Astrocyte of the cerebellum (primary cell): Measurements from ENCODE around the gene ELL.

Experiments used
- DNase-seq: peaks from one replicate; pipeline ENCODE4 v3.0.0-alpha.2; 2011; ENCODE audit warnings: low read depth
- H3K4me3 ChIP-seq: 2 replicates; pipeline ENCODE4 v1.5.1; 2011; ENCODE audit warnings: mild to moderate bottlenecking, low read depth, low read length, moderate library complexity
- in situ Hi-C: cut with HindIII; loops from 2 replicates; pipeline ENCODE4 v1.10.0; 2017; ENCODE audit warnings: low sequenced_read_pairs
- TF ChIP-seq, protein P1 (sequence below): IDR thresholded peaks from 2 replicates; pipeline ENCODE4 v1.5.1; 2012; ENCODE audit warnings: low read length, low read depth, moderate library complexity, mild to moderate bottlenecking; ENCODE audit errors: missing control alignments

Gene ELL

DNA sequence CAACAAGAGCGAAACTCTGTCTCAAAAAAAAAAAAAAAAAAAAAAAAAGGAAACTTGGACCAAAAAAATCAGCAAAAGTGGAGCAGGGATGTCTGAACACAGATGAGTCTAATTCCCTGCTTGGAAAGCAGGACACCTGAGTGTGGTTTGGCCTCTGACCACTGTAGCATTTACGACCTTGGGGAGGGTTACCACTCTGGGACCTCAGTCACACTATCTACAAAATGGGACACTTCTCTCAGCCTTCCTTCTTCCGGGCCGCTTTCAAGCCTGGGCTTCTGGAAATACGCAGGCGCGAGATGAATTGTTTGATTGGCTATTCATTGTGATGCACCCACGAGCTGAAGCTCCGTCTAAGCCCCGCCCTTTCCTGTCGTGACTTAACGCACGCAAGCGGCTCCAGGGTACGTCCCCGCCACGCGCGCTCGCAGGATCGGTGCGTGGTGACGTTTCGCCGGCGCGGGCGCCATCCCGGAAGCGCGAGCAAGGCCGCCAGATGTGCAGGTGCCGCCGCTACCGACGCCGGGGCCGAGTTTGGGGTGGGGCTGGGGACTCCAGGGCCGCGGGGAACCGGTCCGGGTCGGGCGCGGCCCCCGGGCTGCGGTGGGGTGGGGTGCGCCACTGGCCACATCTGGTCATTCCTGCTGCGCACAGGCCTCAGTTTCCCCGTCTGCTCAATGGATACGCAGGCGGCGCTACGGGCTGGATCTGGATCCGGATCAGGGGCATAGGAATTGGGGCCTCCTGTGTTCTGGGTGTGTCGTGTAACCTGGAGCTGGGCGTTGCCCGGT, 35.7 kb upstream of the ELL start, which contains the start of gene KXD1:
TSS of gene KXD1 (plus strand) at position 460 of the 791 bp plus-strand sequence. CDS start 4,187 bp downstream, outside the sequence.
- DNase-seq: peak; percentile 96
- H3K4me3 ChIP-seq: peak within 1 kb of the TSS; percentile 83
- TF ChIP-seq, protein P1, sequence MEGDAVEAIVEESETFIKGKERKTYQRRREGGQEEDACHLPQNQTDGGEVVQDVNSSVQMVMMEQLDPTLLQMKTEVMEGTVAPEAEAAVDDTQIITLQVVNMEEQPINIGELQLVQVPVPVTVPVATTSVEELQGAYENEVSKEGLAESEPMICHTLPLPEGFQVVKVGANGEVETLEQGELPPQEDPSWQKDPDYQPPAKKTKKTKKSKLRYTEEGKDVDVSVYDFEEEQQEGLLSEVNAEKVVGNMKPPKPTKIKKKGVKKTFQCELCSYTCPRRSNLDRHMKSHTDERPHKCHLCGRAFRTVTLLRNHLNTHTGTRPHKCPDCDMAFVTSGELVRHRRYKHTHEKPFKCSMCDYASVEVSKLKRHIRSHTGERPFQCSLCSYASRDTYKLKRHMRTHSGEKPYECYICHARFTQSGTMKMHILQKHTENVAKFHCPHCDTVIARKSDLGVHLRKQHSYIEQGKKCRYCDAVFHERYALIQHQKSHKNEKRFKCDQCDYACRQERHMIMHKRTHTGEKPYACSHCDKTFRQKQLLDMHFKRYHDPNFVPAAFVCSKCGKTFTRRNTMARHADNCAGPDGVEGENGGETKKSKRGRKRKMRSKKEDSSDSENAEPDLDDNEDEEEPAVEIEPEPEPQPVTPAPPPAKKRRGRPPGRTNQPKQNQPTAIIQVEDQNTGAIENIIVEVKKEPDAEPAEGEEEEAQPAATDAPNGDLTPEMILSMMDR: no peak
- in situ Hi-C loops: no loop called here

DNA sequence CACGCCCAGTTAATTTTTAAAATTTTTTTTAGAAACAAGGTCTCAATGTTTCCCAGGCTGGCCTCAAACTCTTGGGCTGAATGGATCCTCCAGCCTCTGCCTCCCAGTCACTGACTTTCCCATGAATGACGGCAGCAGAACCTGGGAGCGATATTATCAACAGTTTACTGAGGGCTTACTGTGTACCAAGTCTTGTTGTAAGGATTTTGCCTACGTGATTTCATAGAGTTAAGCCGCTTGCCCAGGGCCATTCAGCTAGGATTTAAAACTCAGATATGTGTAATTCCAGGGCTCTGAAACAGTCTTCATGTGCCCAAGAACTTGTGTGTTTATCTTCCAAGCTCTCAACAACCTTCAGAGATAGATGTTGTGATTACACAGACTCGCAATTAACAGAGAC, 29.8 kb upstream of the ELL start:
- in situ Hi-C loops: no loop called here
- no peak for DNase-seq
- TF ChIP-seq, protein P1: no peak
- no peak overlapping the region for H3K4me3 ChIP-seq

DNA sequence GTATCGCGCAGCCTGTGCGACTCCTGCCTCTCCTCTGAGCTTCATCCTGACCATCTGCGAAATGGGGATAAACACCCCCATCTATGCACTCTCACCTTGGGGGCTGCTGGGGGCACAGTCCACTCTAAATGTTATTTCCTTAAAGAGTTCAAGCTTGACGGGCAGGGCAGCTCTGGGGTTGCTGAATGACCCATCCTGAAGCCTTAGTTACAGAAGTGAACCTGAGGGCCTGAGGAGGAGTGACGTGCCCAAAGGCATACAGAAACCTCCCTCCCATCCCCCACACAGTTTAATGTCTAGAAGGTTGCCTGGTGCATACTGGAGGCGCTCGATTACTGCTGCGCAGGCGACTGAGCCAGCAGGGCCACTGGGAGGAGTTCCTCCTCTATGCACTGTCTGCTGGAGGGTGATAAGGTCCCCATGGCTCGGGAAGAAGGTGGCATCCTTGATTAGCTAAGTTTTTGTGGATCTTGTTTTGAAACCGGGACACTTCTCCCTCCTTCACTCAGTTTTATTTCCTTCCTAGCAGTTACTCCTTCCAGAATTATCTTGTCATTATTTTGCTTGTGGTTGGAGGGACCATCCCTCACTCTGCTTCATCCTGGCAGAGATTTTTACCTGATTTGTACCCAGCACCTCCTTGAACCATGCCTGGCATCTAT, 22.1 kb upstream of the ELL start:
- in situ Hi-C loops: no loop called here
- peak overlapping the region; percentile 30 for H3K4me3 ChIP-seq
- DNase-seq: no peak
- TF ChIP-seq, protein P1: no peak

DNA sequence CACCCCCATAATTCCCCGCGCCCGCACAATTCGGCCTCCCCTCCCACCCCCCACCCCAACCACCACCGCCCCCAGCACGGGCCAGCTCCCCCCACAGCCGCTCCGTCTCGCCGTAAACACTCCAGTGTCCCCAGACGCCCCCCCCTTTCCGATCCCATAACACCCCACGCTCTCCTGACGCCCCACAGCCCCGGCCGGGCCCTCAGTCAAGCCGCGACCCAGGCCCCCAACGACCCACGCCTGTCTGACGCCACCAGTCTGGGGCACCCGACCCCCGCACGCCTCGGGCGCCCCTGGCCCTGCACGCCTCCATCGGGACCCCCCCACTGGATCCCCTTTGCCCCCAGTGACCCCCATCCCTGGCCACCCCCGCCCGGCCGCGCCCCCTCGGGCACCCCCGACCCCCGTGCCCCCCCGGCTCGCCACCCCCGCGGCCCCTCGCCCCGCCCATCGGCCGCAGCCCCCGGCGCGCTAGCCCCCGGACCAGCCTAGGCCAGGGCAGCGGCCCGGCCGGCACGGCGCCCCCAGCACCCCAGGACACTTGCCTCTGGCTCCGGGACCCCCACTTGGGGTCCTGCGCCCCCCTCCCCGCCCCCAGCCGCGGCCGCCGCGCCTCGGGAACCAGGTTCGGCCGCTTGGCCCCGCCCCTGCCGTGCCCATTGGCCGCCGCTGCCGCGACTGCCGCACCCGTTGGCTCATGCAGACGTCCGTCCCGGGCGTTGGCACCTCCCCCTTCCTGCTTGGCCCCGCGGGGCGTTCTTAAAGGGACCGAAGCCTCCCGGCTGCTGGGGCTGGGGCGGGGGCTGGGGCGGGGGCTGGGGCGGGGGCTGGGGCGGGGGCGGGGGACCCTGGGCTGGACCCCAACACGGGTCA, 21.3 kb upstream of the ELL start, which contains the start of gene FKBP8:
TSS of gene FKBP8 (minus strand) at position 633 of the 873 bp plus-strand sequence. CDS start 1,603 bp downstream, outside the sequence.
- DNase-seq: peak; percentile 73
- in situ Hi-C loops: no loop called here
- TF ChIP-seq, protein P1: no peak

DNA sequence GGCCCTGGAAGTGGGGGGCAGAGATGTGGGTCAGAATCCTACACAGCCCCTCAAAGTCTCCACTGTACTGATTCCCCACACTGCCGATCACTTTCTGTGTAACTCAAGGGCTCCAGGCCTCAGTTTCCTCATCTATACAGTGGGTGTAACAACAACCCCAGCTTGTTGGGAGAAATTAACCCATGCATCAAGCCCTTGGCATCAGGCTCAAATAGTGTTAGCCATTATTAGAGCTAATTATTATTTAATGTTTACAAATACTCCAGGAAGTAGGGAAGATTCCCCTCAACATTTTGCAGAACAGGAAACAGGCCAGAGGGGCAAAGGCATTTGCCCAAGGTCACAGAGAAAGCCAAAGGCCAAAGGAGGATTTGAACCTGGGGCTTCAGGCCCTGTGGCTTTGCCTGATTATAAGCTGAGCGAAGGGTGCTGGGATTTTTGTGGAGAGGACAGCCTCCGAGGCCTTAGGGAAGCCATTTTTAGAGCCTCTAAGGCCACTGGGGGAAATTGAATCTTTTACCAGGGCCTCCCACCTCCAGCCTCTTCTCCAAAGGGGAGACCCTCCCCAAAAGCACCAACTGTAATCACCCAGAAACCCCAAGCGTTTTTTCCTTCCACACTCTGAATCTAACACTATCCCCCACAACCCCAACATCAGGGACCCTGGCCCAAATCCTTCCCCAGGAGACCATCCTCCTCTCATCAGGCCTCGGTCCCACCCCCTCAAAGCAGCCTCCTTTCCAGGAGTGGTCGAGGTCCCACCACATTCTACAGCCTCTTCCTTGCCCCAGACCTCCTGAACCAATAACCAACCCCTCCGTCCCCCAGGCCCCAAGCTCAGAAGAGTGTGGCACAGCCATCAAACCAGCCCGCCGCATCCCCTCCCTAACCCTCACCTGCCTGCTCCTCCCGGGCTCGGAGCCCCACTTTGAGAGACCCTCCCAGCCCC, 20.4 kb upstream of the ELL start:
- TF ChIP-seq, protein P1: no peak
- in situ Hi-C loops: no loop called here
- peak overlapping the region; percentile 62 for H3K4me3 ChIP-seq
- DNase-seq: no peak

More for the DNA sequence above, 21.3 kb upstream of the ELL start, which contains the start of gene FKBP8:
- H3K4me3 ChIP-seq: peak within 1 kb of the TSS; percentile 62
